OCI-LY3 (cell line): ENCODE measurements around the gene FOXI1.

Experiments used
- H2AFZ ChIP-seq: fragments of 200-600, 300-600 bp; shearing (Covaris generic); 2 replicates; pipeline ENCODE4 v1.6.0; 2014; ENCODE audit warnings: antibody characterized with exemption, low read depth, low read length
- H3K27ac ChIP-seq: fragments of 200-600, 300-600 bp; sonication (generic); 2 replicates; pipeline ENCODE4 v1.5.1; 2014; ENCODE audit warnings: mild to moderate bottlenecking, low read length, moderate library complexity, mixed read lengths
- H3K27me3 ChIP-seq: fragments of 200-600, 300-600 bp; sonication (generic); 2 replicates; pipeline ENCODE4 v1.6.1; 2014; ENCODE audit warnings: low read depth, low read length, mixed read lengths
- H3K36me3 ChIP-seq: fragments of 200-600, 300-600 bp; sonication (generic); replicated peaks from 2 replicates; pipeline ENCODE3; 2014; ENCODE audit warnings: low read depth, low read length, mixed read lengths
- H3K4me1 ChIP-seq: fragments of 300-600, 200-600 bp; sonication (generic); 2 replicates; pipeline ENCODE4 v1.6.1; 2014; ENCODE audit warnings: low read length, mixed read lengths
- H3K4me2 ChIP-seq: fragments of 200-600, 300-600 bp; sonication (generic); 2 replicates; pipeline ENCODE4 v1.6.1; 2014; ENCODE audit warnings: low read length, mixed read lengths
- H3K4me3 ChIP-seq: fragments of 300-600, 200-600 bp; sonication (generic); 2 replicates; pipeline ENCODE4 v1.5.1; 2014; ENCODE audit warnings: antibody characterized with exemption, mild to moderate bottlenecking, low read length, moderate library complexity
- H3K79me2 ChIP-seq: fragments of 300-600, 200-600 bp; shearing (Covaris generic); 2 replicates; pipeline ENCODE4 v1.6.1; 2014; ENCODE audit warnings: mild to moderate bottlenecking, low read length, mixed read lengths
- H3K9ac ChIP-seq: fragments of 300-600, 200-600 bp; shearing (Covaris generic); 2 replicates; pipeline ENCODE4 v1.6.0; 2014; ENCODE audit warnings: mild to moderate bottlenecking, low read length, moderate library complexity
- H3K9me3 ChIP-seq: fragments of 200-600, 300-600 bp; shearing (Covaris generic); 2 replicates; pipeline ENCODE4 v1.6.1; 2014; ENCODE audit warnings: low read length, mixed read lengths; ENCODE audit not compliant: insufficient read depth
- H4K20me1 ChIP-seq: fragments of 200-600, 300-600 bp; sonication (generic); 2 replicates; pipeline ENCODE4 v1.6.1; 2016; ENCODE audit warnings: low read length, mixed read lengths; ENCODE audit not compliant: insufficient read depth
- CTCF ChIP-seq: fragments of 200-600, 300-600 bp; sonication (generic); IDR thresholded peaks from 2 replicates; pipeline ENCODE4 v1.5.1; 2014; ENCODE audit warnings: antibody characterized with exemption, low read length, low read depth
- EZH2phosphoT487 ChIP-seq: fragments of 200-600 bp; shearing (Covaris generic); IDR thresholded peaks from 2 replicates; pipeline ENCODE4 v1.6.1; 2018; ENCODE audit warnings: antibody characterized with exemption, mixed run types, low read depth

FOXI1 gene

GRCh38 chr5:170150713-170151096, 45.0 kb downstream of the FOXI1 start:
- Histone ChIP-seq H3K4me2 (peak overlapping the region; percentile 65), H3K9ac (peak overlapping the region; percentile 37; the same call in 1 of the 2 replicates), H3K79me2 (no peaks in the 10 kb centered on the region), H4K20me1 (no peaks in the 10 kb centered on the region), H3K36me3 (no peaks in the 10 kb centered on the region), H3K27me3 (no peaks in the 10 kb centered on the region), H3K27ac (peak overlapping the region; percentile 92), H3K4me1 (peaks cover 61% of the 10 kb centered on the region), H3K4me3 (no peak overlapping the region), H2AFZ (no peak overlapping the region), H3K9me3 (no peaks in the 10 kb centered on the region)
- no peak for TF ChIP-seq EZH2phosphoT487
- TF ChIP-seq CTCF, result no peak

GRCh38 chr5:170151097-170151831, 45.6 kb downstream of the FOXI1 start:
- no peaks in the 10 kb centered on the region for H3K9me3 ChIP-seq
- TF ChIP-seq EZH2phosphoT487, result no peak
- no peak for TF ChIP-seq CTCF
- no peak overlapping the region for H2AFZ ChIP-seq
- no peaks in the 10 kb centered on the region for H3K36me3 ChIP-seq
- peak overlapping the region; percentile 17; the same call in 1 of the 2 replicates for H3K4me3 ChIP-seq
- no peaks in the 10 kb centered on the region for H3K79me2 ChIP-seq
- H3K4me1 ChIP-seq, result peaks cover 64% of the 10 kb centered on the region
- H3K4me2 ChIP-seq, result peak overlapping the region; percentile 65
- no peaks in the 10 kb centered on the region for H3K27me3 ChIP-seq
- no peaks in the 10 kb centered on the region for H4K20me1 ChIP-seq
- peak overlapping the region; percentile 53 for H3K9ac ChIP-seq
- peak overlapping the region; percentile 92 for H3K27ac ChIP-seq

GRCh38 chr5:170152767-170153166, 47.1 kb downstream of the FOXI1 start:
- H3K27ac ChIP-seq, result peak overlapping the region; percentile 92
- peaks cover 76% of the 10 kb centered on the region for H3K4me1 ChIP-seq
- no peaks in the 10 kb centered on the region for H3K9me3 ChIP-seq
- no peak overlapping the region for H3K4me3 ChIP-seq
- peak overlapping the region; percentile 10; the same call in 1 of the 2 replicates for H2AFZ ChIP-seq
- no peaks in the 10 kb centered on the region for H3K79me2 ChIP-seq
- no peaks in the 10 kb centered on the region for H4K20me1 ChIP-seq
- TF ChIP-seq CTCF (no peak), EZH2phosphoT487 (no peak)
- peak overlapping the region; percentile 65; the same call in 1 of the 2 replicates for H3K4me2 ChIP-seq
- no peaks in the 10 kb centered on the region for H3K36me3 ChIP-seq
- no peaks in the 10 kb centered on the region for H3K27me3 ChIP-seq
- peak overlapping the region; percentile 53; the same call in 1 of the 2 replicates for H3K9ac ChIP-seq

- Histone ChIP-seq H3K4me1 (peaks cover 69% of the 10 kb centered on the region), H3K27ac (peak overlapping the region; percentile 62), H3K79me2 (no peaks in the 10 kb centered on the region), H3K4me2 (peak overlapping the region; percentile 45), H3K4me3 (no peak overlapping the region), H4K20me1 (no peaks in the 10 kb centered on the region), H2AFZ (peak overlapping the region; percentile 41; the same call in 1 of the 2 replicates), H3K36me3 (no peaks in the 10 kb centered on the region), H3K9me3 (no peaks in the 10 kb centered on the region), H3K9ac (peak overlapping the region; percentile 32; the same call in 1 of the 2 replicates), H3K27me3 (no peaks in the 10 kb centered on the region)
- no peak for TF ChIP-seq CTCF
Observed at GRCh38 chr5:170154297-170154696, 48.6 kb downstream of the FOXI1 start.
